ENCODE data around the gene HSPB8.
A peak's percentile ranks its signal among the peaks of the same experiment; 100 is the strongest.
"Not testable (repeated sequence)": the region's sequence is repeated elsewhere in the genome, so short reads cannot be mapped to it uniquely, and the experiment has no call there.

The HSPB8 gene

DNA sequence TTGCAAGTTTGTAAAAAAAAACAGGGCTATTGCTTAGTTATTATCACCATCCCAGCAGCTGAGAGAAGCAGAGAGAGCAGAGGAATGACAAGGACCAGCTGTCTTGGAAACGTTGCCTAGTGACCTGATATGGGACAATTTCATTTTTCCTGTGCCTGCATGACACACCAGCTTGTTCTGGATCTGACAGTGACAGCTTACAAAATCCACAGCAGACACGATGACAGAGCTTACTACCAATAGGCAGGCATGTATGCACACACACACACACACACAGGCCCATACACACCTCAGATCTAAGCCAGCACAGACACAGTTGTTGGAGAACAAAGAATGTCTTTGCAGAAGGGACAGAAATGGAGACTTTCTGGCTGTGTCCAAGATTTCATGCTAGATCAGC is 25.4 kb downstream of the HSPB8 start:
- TF ChIP-seq, protein P1, sequence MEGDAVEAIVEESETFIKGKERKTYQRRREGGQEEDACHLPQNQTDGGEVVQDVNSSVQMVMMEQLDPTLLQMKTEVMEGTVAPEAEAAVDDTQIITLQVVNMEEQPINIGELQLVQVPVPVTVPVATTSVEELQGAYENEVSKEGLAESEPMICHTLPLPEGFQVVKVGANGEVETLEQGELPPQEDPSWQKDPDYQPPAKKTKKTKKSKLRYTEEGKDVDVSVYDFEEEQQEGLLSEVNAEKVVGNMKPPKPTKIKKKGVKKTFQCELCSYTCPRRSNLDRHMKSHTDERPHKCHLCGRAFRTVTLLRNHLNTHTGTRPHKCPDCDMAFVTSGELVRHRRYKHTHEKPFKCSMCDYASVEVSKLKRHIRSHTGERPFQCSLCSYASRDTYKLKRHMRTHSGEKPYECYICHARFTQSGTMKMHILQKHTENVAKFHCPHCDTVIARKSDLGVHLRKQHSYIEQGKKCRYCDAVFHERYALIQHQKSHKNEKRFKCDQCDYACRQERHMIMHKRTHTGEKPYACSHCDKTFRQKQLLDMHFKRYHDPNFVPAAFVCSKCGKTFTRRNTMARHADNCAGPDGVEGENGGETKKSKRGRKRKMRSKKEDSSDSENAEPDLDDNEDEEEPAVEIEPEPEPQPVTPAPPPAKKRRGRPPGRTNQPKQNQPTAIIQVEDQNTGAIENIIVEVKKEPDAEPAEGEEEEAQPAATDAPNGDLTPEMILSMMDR (conservative IDR thresholded peaks at IDR 0.05; ENCODE audit: low read depth, low read length): no peak
- no peak overlapping the region for H3K4me3 ChIP-seq (ENCODE audit: low read length)
- no peak for DNase-seq (ENCODE audit: low read depth)

DNA sequence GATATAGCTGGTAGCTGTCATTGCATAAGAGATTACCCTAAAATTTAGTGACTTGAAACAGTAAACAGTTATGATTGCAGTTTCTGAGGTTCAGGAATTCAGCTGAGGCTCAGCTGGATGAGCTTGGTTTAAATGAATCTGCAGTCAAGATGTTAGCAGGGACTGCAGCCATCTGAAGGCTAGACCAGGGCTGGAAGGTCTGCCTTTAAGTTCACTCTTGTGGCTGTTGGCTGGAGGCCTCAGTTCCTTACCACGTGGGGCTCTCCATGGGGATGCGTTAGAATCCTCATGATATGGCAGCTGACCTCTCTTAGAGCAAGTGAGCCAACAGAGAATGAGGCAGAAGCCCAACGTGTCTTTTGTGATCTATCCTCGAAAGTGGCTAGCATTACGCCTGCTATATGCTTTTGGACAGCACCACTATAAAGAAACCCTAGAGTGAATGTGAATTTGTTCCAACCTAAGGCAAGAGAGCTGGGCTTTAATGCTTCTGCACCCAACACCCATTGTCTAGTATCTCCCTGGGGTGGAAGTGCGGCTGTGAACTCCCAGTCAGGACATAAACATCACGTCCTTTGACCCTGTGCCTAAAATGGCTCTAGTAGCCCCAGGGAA is 26.0 kb downstream of the HSPB8 start:
- DNase-seq (ENCODE audit: low read depth): no peak
- TF ChIP-seq, protein P1 (conservative IDR thresholded peaks at IDR 0.05; ENCODE audit: low read depth, low read length): no peak
- no peak overlapping the region for H3K4me3 ChIP-seq (ENCODE audit: low read length)

DNA sequence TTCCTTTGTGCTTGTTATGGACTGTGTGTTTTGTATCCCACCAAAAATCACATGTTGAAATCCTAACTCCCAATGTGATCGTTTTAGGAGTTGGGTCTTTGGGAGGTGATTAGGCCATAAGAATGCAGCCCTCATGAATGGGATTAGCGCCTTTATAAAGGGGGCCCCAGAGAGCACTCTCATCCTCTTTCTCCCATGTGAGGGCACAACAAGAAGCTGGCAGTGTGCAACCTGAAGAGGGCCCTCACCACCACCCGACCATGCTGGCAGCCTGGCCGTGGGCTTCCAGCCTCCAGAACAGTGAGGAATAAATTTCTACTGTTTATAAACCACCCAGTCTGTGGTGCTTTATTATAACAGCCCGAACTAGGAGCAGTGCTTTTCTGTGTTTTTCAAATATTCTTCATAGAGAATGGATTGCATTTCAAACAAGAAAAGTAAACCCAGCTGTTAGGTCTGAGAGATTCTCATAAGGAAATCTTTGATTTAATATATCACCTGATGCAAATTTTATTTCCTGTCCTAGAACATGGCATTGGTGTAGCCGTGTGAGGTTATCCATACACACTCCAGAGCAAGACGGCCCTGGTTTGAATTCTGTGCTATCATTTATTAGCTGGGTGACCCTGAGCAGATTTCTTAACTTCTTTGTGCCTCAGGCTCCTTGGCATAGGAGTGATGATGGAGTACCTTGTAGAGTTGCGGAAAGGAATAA is 27.8 kb downstream of the HSPB8 start:
- H3K4me3 ChIP-seq (ENCODE audit: low read length): no peak overlapping the region
- TF ChIP-seq, protein P1 (conservative IDR thresholded peaks at IDR 0.05; ENCODE audit: low read depth, low read length): peak; percentile 32
- peak; percentile 67 for DNase-seq (ENCODE audit: low read depth)

DNA sequence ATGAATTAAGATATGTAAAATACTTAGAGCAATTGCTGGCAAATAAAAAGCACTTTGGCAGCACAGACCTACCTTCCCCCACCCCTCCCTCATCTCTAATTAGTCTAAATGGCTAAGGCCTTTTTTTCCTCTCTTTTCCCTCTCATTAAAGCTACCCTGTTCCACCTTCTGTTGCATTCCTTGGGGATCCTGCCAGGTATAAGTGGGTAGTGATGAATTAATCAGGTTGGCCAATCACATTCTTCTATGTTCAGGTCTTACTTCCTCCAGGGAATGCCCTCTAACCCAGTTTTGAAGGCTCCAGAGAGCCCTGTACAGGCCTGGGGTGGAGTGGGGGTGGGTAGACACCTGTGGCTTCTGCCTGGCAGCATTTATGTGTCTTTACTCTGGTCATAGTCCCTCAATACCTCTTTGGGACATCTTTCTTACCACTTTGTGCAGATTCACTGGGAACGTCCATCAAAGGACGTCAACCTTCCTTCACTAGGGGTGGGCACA is 28.4 kb downstream of the HSPB8 start:
- no peak overlapping the region for H3K4me3 ChIP-seq (ENCODE audit: low read length)
- TF ChIP-seq, protein P1 (conservative IDR thresholded peaks at IDR 0.05; ENCODE audit: low read depth, low read length): no peak
- DNase-seq (ENCODE audit: low read depth): no peak

DNA sequence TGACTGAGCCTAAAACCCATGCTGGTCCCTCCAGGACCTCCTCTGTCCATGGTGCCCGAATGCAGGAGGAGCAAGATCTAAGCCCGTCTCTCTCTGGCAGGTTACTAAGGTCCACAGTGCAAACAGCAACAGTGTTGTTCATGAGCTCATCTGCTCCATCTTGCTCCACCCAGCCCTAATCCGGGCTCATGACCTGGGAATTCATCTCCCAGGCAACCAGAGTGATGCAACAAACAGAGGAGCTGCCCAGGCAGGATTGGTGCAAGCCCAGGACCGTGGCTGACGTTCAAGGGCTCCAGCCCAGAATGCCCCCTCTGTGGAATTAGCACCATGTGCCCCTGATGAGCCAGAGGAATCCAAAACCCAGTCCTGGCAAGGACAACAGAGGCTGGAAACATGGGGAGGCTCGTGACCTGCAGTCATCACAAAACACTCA is 29.9 kb downstream of the HSPB8 start:
- TF ChIP-seq, protein P1 (conservative IDR thresholded peaks at IDR 0.05; ENCODE audit: low read depth, low read length): no peak
- no peak overlapping the region for H3K4me3 ChIP-seq (ENCODE audit: low read length)
- peak; percentile 96 for DNase-seq (ENCODE audit: low read depth)

DNA sequence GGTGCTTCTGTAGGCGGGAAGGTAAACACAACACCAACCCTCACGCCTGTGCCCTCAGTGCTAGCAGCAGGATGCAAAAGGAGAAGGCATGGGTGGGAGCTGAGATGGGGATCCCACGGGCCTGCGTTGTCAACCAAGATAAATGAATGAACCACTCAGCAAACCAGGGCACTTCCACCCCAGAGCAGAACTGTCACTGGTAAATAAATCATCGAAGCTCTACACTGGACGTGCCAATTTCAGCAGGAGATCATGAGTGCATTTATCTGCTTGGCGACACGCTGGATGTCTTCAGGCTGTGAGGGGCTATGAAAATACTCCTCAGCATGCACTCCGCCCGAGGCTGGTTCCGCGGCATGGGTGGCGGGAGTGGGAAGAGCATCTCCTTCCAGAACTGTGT is 33.2 kb downstream of the HSPB8 start:
- DNase-seq (ENCODE audit: low read depth): no peak
- no peak overlapping the region for H3K4me3 ChIP-seq (ENCODE audit: low read length)
- TF ChIP-seq, protein P1 (conservative IDR thresholded peaks at IDR 0.05; ENCODE audit: low read depth, low read length): no peak

DNA sequence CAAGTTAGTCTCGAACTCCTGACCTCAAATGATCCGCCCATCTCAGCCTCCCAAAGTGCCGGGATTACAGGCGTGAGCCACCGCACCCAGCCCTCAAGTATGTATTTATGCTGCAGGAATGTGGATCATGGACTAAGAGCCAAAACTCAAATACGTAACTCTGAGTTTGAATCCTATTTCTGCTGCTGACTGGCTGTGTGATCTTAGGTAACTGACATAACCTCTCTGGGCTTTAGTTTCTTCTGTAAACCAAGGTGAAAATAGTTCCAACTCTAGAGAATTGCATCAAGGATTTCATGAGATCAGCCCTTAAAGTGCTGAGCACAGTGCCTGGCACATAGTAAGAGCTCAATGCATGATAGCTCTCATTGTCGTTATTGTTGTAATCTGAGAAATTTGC is 37.4 kb downstream of the HSPB8 start:
- no peak overlapping the region for H3K4me3 ChIP-seq (ENCODE audit: low read length)
- DNase-seq (ENCODE audit: low read depth): no peak
- TF ChIP-seq, protein P1 (conservative IDR thresholded peaks at IDR 0.05; ENCODE audit: low read depth, low read length): no peak

DNA sequence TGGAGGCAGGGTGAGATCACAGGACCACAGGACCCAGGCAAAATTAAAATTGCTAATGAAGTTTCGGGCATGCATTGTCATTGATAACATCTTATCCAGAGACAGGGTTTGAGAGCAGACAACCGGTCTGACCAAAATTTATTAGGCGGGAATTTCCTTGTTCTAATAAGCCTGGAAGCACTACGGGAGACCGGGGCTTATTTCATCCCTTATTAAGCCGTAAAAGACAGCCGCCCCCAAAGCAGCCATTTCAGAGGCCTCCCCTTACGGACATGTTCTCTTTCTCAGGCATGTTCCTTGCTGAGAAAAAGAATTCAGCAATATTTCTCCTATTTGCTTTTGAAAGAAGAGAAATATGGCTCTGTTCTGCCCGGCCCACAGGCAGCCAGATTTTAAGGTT is 40.1 kb downstream of the HSPB8 start:
- not testable (repeated sequence) for H3K4me3 ChIP-seq (ENCODE audit: low read length); DNase-seq (ENCODE audit: low read depth)

All from retinal pigment epithelial cell (primary cell).